NCI-H748 (cell line): ENCODE measurements around the gene ABI3.
"Not testable (repeated sequence)": the region's sequence is repeated elsewhere in the genome, so short reads cannot be mapped to it uniquely, and the experiment has no call there.

Experiments used
- DNase-seq: peaks from one replicate; lab custom pipeline; 2025; ENCODE audit not compliant: unreplicated experiment; lab: John Stamatoyannopoulos, UW

Gene ABI3, protein sequence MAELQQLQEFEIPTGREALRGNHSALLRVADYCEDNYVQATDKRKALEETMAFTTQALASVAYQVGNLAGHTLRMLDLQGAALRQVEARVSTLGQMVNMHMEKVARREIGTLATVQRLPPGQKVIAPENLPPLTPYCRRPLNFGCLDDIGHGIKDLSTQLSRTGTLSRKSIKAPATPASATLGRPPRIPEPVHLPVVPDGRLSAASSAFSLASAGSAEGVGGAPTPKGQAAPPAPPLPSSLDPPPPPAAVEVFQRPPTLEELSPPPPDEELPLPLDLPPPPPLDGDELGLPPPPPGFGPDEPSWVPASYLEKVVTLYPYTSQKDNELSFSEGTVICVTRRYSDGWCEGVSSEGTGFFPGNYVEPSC

DNA sequence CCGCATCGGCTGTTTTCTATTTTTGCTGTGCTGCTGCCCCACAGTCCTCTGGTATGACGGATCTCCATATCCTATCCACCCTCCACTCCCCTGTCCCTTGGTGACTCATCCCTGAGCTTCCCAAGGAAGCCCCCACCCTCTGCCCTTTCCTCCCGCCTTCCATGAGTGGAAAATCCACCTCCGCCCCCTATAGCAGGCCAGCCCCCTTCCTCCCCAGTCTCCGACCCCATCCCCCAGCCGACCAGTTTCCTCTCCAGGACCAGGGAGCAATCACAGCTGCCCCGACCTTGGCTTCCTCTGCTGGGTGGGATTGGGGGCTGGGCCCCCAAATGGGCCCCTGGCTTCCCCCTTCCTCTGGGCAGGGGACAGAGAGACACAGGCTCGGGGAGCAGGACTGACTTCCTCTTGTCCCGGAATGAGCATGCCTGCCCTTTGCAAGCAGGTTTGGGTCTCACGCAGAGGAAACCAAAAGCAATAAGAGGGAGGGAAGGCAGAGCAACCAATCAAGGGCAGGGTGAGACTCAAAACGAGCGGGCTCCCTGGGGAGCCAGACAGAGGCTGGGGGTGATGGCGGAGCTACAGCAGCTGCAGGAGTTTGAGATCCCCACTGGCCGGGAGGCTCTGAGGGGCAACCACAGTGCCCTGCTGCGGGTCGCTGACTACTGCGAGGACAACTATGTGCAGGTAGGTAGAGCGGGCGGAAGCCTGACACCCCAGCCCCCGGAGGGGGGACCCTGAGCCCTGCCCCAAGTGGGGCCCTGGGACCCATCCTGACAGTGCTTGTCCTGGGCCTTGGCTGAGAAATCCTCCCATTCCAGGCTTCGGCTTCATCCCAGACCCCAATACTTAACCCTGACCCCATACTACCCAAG, at the start of gene ABI3, which contains the start of gene GNGT2:
TSS of gene ABI3 (plus strand) at position 550 of the 872 bp plus-strand sequence. CDS start at position 568, 18 bp downstream.
TSS of gene GNGT2 (minus strand) at position 417 of the 872 bp plus-strand sequence. CDS start 3,152 bp downstream, outside the sequence.
- no peak for DNase-seq

- no peak for DNase-seq
Measured at GRCh38 chr17:49162866-49163265, 47.6 kb upstream of the ABI3 start.

GRCh38 chr17:49165143-49165542, 45.4 kb upstream of the ABI3 start:
- DNase-seq: no peak

DNA sequence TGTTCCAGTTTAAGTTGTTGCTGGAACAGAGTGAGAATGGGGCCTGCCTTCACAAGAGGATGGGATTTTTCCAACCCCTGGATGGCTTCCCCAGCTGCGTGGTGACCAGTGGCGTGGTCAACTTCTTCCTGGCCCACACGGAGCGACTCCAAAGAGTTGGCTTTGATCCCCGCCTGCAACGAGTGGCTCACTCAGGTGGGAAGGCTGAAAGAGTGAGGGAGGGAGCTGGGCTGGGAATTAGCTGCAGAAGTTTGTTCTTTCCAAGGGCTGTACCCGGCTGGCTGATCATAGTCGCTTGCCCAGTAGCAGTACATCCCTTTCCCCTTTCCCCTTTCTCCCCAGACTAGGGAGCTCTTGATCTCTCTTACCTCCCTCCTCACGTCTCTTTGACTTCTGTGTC, 41.8 kb upstream of the ABI3 start:
- DNase-seq: no peak

GRCh38 chr17:49170216-49170615, 40.3 kb upstream of the ABI3 start:
- no peak for DNase-seq

DNA sequence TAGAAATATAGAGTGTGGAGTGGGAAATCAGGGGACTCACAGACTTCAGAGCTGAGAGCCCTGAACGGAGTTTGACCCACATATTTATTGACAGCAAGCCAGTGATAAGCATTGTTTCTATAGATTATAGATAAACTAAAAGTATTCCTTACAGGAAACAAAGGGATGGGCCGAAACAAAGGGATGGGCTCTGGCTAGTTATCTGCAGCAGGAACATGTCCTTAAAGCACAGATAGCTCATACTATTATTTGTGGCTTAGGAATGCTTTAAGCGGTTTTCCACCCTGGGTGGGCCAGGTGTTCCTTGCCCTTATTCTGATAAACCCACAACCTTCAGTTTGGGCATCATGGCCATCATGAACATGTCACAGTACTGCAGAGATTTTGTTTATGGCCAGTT, 39.8 kb upstream of the ABI3 start:
- not testable (repeated sequence) for DNase-seq

- not testable (repeated sequence) for DNase-seq
Measured at GRCh38 chr17:49175978-49176377, 34.5 kb upstream of the ABI3 start.

GRCh38 chr17:49180303-49180702, 30.2 kb upstream of the ABI3 start:
- DNase-seq: peak; percentile 68

DNA sequence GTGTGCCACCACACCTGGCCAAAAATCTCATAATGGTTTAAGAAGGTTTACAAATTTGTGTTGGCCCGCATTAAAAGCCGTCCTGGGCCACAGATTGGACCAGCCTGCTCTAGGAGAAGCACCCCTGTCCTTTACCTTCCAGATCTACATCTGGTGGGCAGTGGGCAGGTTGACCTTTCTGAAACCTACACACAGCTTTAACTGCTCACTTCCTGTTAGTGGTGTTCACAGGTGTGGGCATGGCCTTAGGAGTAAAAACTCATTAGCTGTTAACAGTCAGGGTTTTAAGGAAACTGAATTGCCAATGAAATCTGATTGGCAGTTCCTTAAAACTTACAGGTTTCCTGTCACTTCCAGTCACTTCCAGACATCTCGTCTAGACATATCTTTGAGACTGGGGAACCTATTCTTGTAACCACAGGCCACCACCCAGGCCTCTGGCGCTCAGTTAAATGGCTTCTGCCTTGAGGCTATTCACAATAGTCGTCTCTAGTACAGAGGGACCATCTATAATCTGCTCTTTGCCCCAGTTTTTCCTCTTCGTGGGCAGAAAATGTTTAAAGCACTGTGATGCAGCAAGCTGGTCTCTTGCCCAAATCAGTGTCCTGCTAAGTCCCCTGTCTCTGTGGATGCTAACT, 29.4 kb upstream of the ABI3 start:
- DNase-seq: no peak

GRCh38 chr17:49183341-49183740, 27.2 kb upstream of the ABI3 start:
- DNase-seq: no peak

DNA sequence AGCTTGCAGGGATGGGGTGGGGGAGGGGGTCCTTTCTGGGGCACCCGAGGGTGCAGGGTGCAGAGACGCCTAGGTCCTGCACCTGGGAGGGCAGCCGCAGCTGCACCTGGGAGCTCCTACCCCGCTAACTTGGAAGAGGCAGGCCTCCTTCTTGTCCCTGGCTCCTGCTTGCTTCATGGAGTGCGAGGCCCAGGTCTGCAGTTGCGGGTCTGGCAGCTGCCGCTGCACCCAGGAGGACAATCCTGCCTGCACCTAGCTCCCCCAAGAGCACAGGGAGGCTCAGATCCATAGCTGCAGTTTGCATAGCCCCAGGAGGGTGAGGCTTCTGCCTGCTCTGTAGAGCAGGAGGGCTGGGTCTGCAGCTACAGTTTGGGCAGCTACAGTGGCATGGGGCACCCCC, 26.7 kb upstream of the ABI3 start:
- DNase-seq: no peak

GRCh38 chr17:49184522-49184921, 26.0 kb upstream of the ABI3 start:
- DNase-seq: not testable (repeated sequence)

GRCh38 chr17:49185381-49185780, 25.1 kb upstream of the ABI3 start:
- DNase-seq: not testable (repeated sequence)

DNA sequence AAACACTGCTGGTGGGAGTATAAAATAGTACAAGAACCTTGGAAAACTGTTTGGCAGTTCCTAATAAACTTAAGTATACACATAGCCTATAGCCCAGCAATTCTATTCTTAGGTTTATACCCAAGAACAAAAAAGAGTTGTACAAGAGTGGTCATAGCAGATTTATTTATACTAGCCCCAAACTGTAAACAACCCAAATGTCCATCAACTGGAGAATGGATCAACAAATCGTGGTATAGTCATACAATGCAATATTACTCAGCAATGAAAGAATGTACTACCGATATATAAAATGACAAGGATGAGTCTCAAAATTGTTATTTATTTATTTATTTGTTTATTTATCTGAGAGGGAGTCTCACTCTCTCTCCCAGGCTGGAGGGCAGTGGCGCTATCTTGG, 23.2 kb upstream of the ABI3 start:
- no peak for DNase-seq

DNA sequence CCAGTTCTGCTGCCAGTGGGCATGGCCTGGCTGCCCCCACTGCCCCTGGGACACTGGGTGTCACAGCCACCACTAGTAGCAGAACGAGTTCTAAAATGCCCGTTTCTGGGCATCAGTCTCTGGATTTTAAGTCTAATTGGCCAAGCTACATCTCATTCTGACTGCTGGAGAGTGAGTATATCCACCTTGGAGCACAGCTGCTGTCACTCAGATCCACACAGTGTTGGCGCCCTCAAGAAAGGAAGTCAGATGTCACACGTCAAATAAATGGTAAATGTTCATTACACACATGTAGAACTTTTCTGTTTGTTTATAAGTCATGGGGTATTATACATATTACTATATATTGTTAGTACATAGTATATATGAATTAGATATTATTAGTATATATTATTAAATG, 19.6 kb upstream of the ABI3 start:
- no peak for DNase-seq

- no peak for DNase-seq
Measured at GRCh38 chr17:49191409-49191916, 19.0 kb upstream of the ABI3 start.

DNA sequence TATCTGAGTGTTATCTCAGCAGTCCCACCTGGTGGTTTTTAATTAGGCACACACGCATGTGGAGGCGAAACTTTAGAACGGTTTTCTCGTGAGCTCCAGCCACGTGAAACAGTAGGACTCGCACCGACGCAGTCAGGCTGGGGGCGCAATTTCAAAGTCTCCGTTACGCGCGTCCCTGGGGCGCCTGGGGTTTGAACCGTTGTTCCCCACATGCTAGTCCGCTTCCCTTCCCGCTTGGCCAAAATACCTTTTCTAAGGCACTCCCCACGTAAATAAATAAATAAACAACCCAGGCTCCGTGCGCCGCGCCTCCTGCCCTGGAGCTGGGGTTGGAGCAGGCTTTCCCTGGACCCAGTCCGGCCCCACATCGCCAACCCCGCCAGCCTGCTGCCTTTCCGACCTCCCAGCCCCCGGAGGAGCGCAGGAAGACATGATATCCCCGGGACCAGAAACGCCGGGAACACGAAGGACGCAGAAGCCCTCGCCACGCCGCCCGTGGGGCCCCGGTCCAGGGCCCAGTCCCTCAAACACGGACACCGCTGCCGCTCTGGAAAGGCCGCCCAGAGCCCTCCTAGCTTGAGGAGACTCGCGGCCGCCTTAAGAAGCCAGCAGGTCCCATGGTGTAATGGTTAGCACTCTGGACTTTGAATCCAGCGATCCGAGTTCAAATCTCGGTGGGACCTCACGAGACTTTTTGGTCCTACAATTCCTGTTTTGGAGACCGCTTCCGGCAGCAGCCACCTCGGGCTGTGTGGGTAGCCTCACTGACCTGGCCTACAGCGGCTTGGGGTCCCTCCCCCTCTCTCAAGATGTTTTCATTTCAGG, 18.4 kb upstream of the ABI3 start:
- peak; percentile 95 for DNase-seq

- DNase-seq: peak; percentile 72
Measured at GRCh38 chr17:49193513-49194296, 16.8 kb upstream of the ABI3 start.

- DNase-seq: no peak
Measured at GRCh38 chr17:49194297-49194607, 16.3 kb upstream of the ABI3 start.

- DNase-seq: no peak
Measured at GRCh38 chr17:49195751-49196150, 14.8 kb upstream of the ABI3 start.
